Measurements from ENCODE around the gene GPR176.

GPR176 gene

GRCh38 chr15:39770748-39771689 is 149.0 kb downstream of the GPR176 start:
- Histone ChIP-seq H3K27me3 (ENCODE audit: control insufficient read depth in 5 of 5, insufficient read depth in 4 of 5, low read length in 5 of 5) (no peaks in the 10 kb centered on the region), H3K36me3 (ENCODE audit: control insufficient read depth in 5 of 5, insufficient read depth in 5 of 5, low read length in 5 of 5) (no peaks in the 10 kb centered on the region), H3K4me3 (ENCODE audit: low read depth in 1 of 5, low read length in 5 of 5) (peak overlapping the region in 2 of 5 donors; percentile 18 to 25), H3K4me1 (ENCODE audit: control insufficient read depth in 5 of 5, insufficient read depth in 5 of 5, low read length in 5 of 5) (peaks cover 0 to 13% (median 12%) of the 10 kb centered on the region in 5 donors), H3K27ac (ENCODE audit: low read depth, low read length) (peak overlapping the region; percentile 88), H3K9ac (ENCODE audit: low read length in 5 of 5) (peak overlapping the region in 1 of 5 donors; percentile 52), H3K9me3 (ENCODE audit: control insufficient read depth in 5 of 5, low read length in 5 of 5) (no peaks in the 10 kb centered on the region)

DNA sequence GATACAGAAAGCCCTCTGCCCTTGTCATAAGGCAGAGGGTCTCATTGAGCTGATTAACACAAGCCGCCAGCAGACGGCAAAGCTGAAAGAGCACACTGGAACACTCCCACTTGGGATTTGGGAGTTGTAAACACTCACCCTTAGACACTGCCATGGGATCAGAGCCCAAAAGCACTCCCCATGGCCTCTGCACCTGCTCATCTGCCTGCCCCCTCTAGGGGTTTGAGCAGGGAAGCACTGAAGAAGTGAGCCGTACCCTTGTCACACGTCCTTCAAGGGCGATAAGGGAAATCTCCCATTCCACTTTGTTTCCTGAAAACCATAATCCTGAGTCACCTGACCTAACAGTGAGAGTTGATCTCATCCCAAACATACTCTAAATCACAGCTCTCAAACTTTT is 152.1 kb downstream of the GPR176 start:
- no peaks in the 10 kb centered on the region for H3K36me3 ChIP-seq (ENCODE audit: control insufficient read depth in 5 of 5, insufficient read depth in 5 of 5, low read length in 5 of 5)
- no peaks in the 10 kb centered on the region for H3K9me3 ChIP-seq (ENCODE audit: control insufficient read depth in 5 of 5, low read length in 5 of 5)
- H3K4me3 ChIP-seq (ENCODE audit: low read depth in 1 of 5, low read length in 5 of 5): no peak overlapping the region
- H3K27ac ChIP-seq (ENCODE audit: low read depth, low read length): no peak overlapping the region
- no peaks in the 10 kb centered on the region for H3K27me3 ChIP-seq (ENCODE audit: control insufficient read depth in 5 of 5, insufficient read depth in 4 of 5, low read length in 5 of 5)
- no peak overlapping the region for H3K9ac ChIP-seq (ENCODE audit: low read length in 5 of 5)
- peaks cover 0 to 13% (median 12%) of the 10 kb centered on the region in 5 donors for H3K4me1 ChIP-seq (ENCODE audit: control insufficient read depth in 5 of 5, insufficient read depth in 5 of 5, low read length in 5 of 5)

- no peaks in the 10 kb centered on the region for H3K4me1 ChIP-seq (ENCODE audit: control insufficient read depth in 5 of 5, insufficient read depth in 5 of 5, low read length in 5 of 5)
- H3K27me3 ChIP-seq (ENCODE audit: control insufficient read depth in 5 of 5, insufficient read depth in 4 of 5, low read length in 5 of 5): no peaks in the 10 kb centered on the region
- H3K9me3 ChIP-seq (ENCODE audit: control insufficient read depth in 5 of 5, low read length in 5 of 5): peaks cover 0 to 5% (median 4%) of the 10 kb centered on the region in 5 donors
- no peak overlapping the region for H3K4me3 ChIP-seq (ENCODE audit: low read depth in 1 of 5, low read length in 5 of 5)
- no peak overlapping the region for H3K9ac ChIP-seq (ENCODE audit: low read length in 5 of 5)
- H3K27ac ChIP-seq (ENCODE audit: low read depth, low read length): no peak overlapping the region
- H3K36me3 ChIP-seq (ENCODE audit: control insufficient read depth in 5 of 5, insufficient read depth in 5 of 5, low read length in 5 of 5): no peaks in the 10 kb centered on the region
Observed at GRCh38 chr15:39761006-39761405, 159.1 kb downstream of the GPR176 start.

DNA sequence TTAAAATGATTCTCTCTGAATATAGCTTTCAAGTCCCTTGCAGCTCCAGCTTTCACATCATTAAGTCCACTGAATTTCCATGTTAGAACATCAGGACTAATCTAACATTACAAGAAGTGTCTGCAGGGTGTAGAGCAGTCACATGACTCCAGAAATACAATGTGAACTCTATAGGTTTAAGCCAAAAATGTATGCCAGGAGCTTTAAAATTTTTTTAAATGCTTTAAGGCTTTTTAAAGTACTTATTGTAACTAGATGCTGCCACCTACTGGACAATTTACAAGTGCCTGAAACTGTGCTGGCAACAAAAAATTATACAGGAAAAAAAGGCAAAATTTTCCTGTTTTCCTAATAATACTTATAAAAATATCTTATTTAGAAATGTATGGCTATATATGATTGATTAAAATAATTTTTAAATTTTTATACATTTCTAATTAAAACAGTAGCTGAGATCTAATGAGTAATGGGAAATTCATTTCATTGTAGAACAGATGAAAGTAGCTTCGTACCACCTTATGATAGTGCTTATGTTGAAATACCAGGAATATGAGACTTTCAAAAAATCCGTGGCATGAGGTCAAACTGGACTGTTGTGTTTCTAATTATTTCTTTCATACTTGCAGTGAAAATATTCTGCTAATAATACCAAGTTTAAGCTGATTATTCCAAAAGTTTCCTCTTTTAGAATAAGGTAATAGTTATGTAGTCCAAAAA is 163.1 kb downstream of the GPR176 start:
- Histone ChIP-seq H3K4me3 (ENCODE audit: low read depth in 1 of 5, low read length in 5 of 5) (no peak overlapping the region), H3K36me3 (ENCODE audit: control insufficient read depth in 5 of 5, insufficient read depth in 5 of 5, low read length in 5 of 5) (no peaks in the 10 kb centered on the region), H3K27ac (ENCODE audit: low read depth, low read length) (no peak overlapping the region)

GRCh38 chr15:39752991-39753390 is 167.1 kb downstream of the GPR176 start:
- no peaks in the 10 kb centered on the region for H3K27me3 ChIP-seq (ENCODE audit: control insufficient read depth in 5 of 5, insufficient read depth in 4 of 5, low read length in 5 of 5)
- H3K4me3 ChIP-seq (ENCODE audit: low read depth in 1 of 5, low read length in 5 of 5): no peak overlapping the region
- H3K27ac ChIP-seq (ENCODE audit: low read depth, low read length): no peak overlapping the region
- no peaks in the 10 kb centered on the region for H3K9me3 ChIP-seq (ENCODE audit: control insufficient read depth in 5 of 5, low read length in 5 of 5)
- H3K4me1 ChIP-seq (ENCODE audit: control insufficient read depth in 5 of 5, insufficient read depth in 5 of 5, low read length in 5 of 5): peaks cover 0 to 7% (median 6%) of the 10 kb centered on the region in 5 donors
- H3K9ac ChIP-seq (ENCODE audit: low read length in 5 of 5): no peak overlapping the region
- peaks cover 0 to 4% (median 0%) of the 10 kb centered on the region in 5 donors for H3K36me3 ChIP-seq (ENCODE audit: control insufficient read depth in 5 of 5, insufficient read depth in 5 of 5, low read length in 5 of 5)

More for the DNA sequence above, 163.1 kb downstream of the GPR176 start:
- peaks cover 0 to under 1% (median 0%) of the 10 kb centered on the region in 5 donors for H3K9me3 ChIP-seq (ENCODE audit: control insufficient read depth in 5 of 5, low read length in 5 of 5)
- no peak overlapping the region for H3K9ac ChIP-seq (ENCODE audit: low read length in 5 of 5)
- H3K4me1 ChIP-seq (ENCODE audit: control insufficient read depth in 5 of 5, insufficient read depth in 5 of 5, low read length in 5 of 5): no peaks in the 10 kb centered on the region
- no peaks in the 10 kb centered on the region for H3K27me3 ChIP-seq (ENCODE audit: control insufficient read depth in 5 of 5, insufficient read depth in 4 of 5, low read length in 5 of 5)

- H3K9me3 ChIP-seq (ENCODE audit: control insufficient read depth in 5 of 5, low read length in 5 of 5): no peaks in the 10 kb centered on the region
- H3K36me3 ChIP-seq (ENCODE audit: control insufficient read depth in 5 of 5, insufficient read depth in 5 of 5, low read length in 5 of 5): peaks cover 0 to 4% (median 0%) of the 10 kb centered on the region in 5 donors
- H3K9ac ChIP-seq (ENCODE audit: low read length in 5 of 5): no peak overlapping the region
Observed at GRCh38 chr15:39752246-39752645, 167.8 kb downstream of the GPR176 start.

More at GRCh38 chr15:39752246-39752645, 167.8 kb downstream of the GPR176 start:
- Histone ChIP-seq H3K4me3 (ENCODE audit: low read depth in 1 of 5, low read length in 5 of 5) (no peak overlapping the region), H3K27me3 (ENCODE audit: control insufficient read depth in 5 of 5, insufficient read depth in 4 of 5, low read length in 5 of 5) (no peaks in the 10 kb centered on the region), H3K27ac (ENCODE audit: low read depth, low read length) (no peak overlapping the region), H3K4me1 (ENCODE audit: control insufficient read depth in 5 of 5, insufficient read depth in 5 of 5, low read length in 5 of 5) (peaks cover 0 to 12% (median 6%) of the 10 kb centered on the region in 5 donors)

Data from subcutaneous abdominal adipose tissue (tissue), 5 donors.